Panc1 (cell line): Measurements from ENCODE around the gene MYO1H. TPM values are rescaled to one million over a fixed set of nuclear protein-coding genes. Genes with fewer than 3 reads are reported as not detected.
A peak's percentile ranks its signal among the peaks of the same experiment; 100 is the strongest.

Source experiments
- ATAC-seq: fragments of 200-7000 bp; cut with Tn5 transposase; 2 replicates; pipeline ENCODE4 v1.9.1; 2020; ENCODE audit warnings: mild to moderate bottlenecking, moderate library complexity
- BruUV-seq: library from RNA; stranded (reverse); fragments of 400-500 nt; replicated peaks from 2 replicates; lab custom pipeline; 2021; lab: Mats Ljungman, UMichigan
- CTCF ChIA-PET: fragments of 300-600 bp; sonication (Branson Sonifier 250); formaldehyde crosslinking; loops from one replicate; lab custom pipeline; 2022; ENCODE audit warnings: antibody characterized with exemption; lab: Charles Lee
- POLR2A ChIA-PET: fragments of 300-600 bp; sonication (Branson Sonifier 250); formaldehyde crosslinking; loops from one replicate; lab custom pipeline; 2022; ENCODE audit warnings: antibody characterized with exemption; lab: Charles Lee
- DNase-seq: peaks from one replicate; pipeline ENCODE4 v3.0.0-alpha.2; 2010; ENCODE audit warnings: low read depth, low spot score
- H3K27ac ChIP-seq: 2 replicates; pipeline ENCODE4 v1.5.1; 2011; ENCODE audit warnings: mild to moderate bottlenecking, low read length, inconsistent platforms
- H3K27me3 ChIP-seq: fragments of 200-500 bp; sonication (Bioruptor generic); 2 replicates; pipeline ENCODE4 v1.6.0; 2014; ENCODE audit warnings: low read length, inconsistent platforms; ENCODE audit not compliant: control insufficient read depth, insufficient read depth
- H3K36me3 ChIP-seq: fragments of 200-500 bp; sonication (Bioruptor generic); 2 replicates; pipeline ENCODE4 v1.5.1; 2014; ENCODE audit warnings: inconsistent platforms, mild to moderate bottlenecking, low read length, moderate library complexity; ENCODE audit not compliant: control insufficient read depth, insufficient read depth
- H3K4me1 ChIP-seq: 2 replicates; pipeline ENCODE4 v1.5.1; 2011; ENCODE audit warnings: inconsistent platforms, mild to moderate bottlenecking, low read length, moderate library complexity; ENCODE audit not compliant: control insufficient read depth, insufficient read depth
- H3K4me3 ChIP-seq, 2 experiments: 2 replicates each; pipeline ENCODE4 v1.5.1; 2011 to 2012; ENCODE audit warnings: low read depth in 2 of 2, low read length in 2 of 2, mild to moderate bottlenecking in 2 of 2, inconsistent platforms in 1 of 2, moderate library complexity in 1 of 2
- H3K9me3 ChIP-seq: fragments of 200-500 bp; sonication (Bioruptor generic); 2 replicates; pipeline ENCODE4 v1.5.1; 2014; ENCODE audit warnings: low read depth, mild to moderate bottlenecking, inconsistent platforms, low read length, moderate library complexity; ENCODE audit not compliant: control insufficient read depth, insufficient read depth
- POLR2AphosphoS5 ChIP-seq: IDR thresholded peaks from 2 replicates; pipeline ENCODE4 v1.6.1; 2012; ENCODE audit warnings: mild to moderate bottlenecking, low read depth, low read length, moderate library complexity
- SIN3A ChIP-seq: IDR thresholded peaks from 2 replicates; pipeline ENCODE4 v1.6.1; 2012; ENCODE audit warnings: low read depth, mild to moderate bottlenecking, low read length, moderate library complexity, borderline replicate concordance; ENCODE audit not compliant: insufficient read depth
- TCF7L2 ChIP-seq: IDR thresholded peaks from 2 replicates; pipeline ENCODE4 v1.6.1; 2011; ENCODE audit warnings: mild to moderate bottlenecking, low read depth, low read length, inconsistent platforms
- in situ Hi-C: cut with HindIII; loops from 2 replicates; pipeline ENCODE4 v1.10.0; 2016; ENCODE audit warnings: low sequenced_read_pairs, low pct_unique_long_range_greater_than_20kb
- intact Hi-C: fragments of 100-400 bp; cut with micrococcal nuclease; formaldehyde crosslinking; loops from one replicate; pipeline ENCODE4 v1.10.0; 2022; ENCODE audit not compliant: unreplicated experiment
- total RNA-seq: library from RNA; stranded (reverse); gene quantifications from one replicate; pipeline ENCODE4 v1.2.1, GENCODE V29; 2021; ENCODE audit not compliant: unreplicated experiment
- TF ChIP-seq, protein P1 (sequence below), 2 experiments: IDR thresholded peaks; 2 replicates each; pipeline ENCODE4 v1.6.1; 2011 to 2012; ENCODE audit warnings: low read depth in 2 of 2, control low read depth in 1 of 2, low read length in 1 of 2, mild to moderate bottlenecking in 1 of 2, moderate library complexity in 1 of 2; ENCODE audit not compliant: insufficient read depth in 1 of 2
- TF ChIP-seq, protein P2 (sequence below): fragments of 450-650 bp; IDR thresholded peaks from 2 replicates; pipeline ENCODE4 v1.5.1; 2017; ENCODE audit warnings: mild to moderate bottlenecking

Gene MYO1H
- total RNA-seq, 1 experiment from 2014 or later = not detected

DNA sequence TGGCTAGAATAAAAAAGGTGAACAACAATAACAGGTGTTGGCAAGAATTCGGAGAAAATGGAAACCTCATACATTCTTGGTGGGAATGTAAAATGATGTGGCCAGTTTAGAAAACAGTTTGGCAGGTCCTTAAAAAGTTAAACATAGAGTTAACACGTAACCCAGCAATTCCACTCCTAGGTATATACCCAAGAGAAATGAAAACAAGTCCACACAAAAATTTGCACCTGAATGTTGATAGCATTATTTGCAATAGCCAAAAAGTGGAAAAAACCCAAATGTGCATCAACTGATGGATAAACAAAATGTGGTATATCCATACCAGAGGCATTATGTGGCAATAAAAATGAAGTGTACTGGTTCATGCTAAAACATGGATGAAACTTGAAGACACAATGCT is 2.3 kb upstream of the MYO1H start:
- in situ Hi-C loops (no loop called here), intact Hi-C loops (no loop called here)
- H3K4me3 ChIP-seq = no peak overlapping the region
- H3K36me3 ChIP-seq = no peaks in the 10 kb centered on the region
- H3K9me3 ChIP-seq = no peaks in the 10 kb centered on the region
- no peak for TF ChIP-seq SIN3A
- no peak for TF ChIP-seq TCF7L2
- TF ChIP-seq, protein P1, sequence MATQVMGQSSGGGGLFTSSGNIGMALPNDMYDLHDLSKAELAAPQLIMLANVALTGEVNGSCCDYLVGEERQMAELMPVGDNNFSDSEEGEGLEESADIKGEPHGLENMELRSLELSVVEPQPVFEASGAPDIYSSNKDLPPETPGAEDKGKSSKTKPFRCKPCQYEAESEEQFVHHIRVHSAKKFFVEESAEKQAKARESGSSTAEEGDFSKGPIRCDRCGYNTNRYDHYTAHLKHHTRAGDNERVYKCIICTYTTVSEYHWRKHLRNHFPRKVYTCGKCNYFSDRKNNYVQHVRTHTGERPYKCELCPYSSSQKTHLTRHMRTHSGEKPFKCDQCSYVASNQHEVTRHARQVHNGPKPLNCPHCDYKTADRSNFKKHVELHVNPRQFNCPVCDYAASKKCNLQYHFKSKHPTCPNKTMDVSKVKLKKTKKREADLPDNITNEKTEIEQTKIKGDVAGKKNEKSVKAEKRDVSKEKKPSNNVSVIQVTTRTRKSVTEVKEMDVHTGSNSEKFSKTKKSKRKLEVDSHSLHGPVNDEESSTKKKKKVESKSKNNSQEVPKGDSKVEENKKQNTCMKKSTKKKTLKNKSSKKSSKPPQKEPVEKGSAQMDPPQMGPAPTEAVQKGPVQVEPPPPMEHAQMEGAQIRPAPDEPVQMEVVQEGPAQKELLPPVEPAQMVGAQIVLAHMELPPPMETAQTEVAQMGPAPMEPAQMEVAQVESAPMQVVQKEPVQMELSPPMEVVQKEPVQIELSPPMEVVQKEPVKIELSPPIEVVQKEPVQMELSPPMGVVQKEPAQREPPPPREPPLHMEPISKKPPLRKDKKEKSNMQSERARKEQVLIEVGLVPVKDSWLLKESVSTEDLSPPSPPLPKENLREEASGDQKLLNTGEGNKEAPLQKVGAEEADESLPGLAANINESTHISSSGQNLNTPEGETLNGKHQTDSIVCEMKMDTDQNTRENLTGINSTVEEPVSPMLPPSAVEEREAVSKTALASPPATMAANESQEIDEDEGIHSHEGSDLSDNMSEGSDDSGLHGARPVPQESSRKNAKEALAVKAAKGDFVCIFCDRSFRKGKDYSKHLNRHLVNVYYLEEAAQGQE (IDR thresholded peaks at IDR 0.05; ENCODE audit: insufficient read depth in 1 of 2, low read depth in 2 of 2, low read length in 1 of 2) = no peak
- TF ChIP-seq, protein P2, sequence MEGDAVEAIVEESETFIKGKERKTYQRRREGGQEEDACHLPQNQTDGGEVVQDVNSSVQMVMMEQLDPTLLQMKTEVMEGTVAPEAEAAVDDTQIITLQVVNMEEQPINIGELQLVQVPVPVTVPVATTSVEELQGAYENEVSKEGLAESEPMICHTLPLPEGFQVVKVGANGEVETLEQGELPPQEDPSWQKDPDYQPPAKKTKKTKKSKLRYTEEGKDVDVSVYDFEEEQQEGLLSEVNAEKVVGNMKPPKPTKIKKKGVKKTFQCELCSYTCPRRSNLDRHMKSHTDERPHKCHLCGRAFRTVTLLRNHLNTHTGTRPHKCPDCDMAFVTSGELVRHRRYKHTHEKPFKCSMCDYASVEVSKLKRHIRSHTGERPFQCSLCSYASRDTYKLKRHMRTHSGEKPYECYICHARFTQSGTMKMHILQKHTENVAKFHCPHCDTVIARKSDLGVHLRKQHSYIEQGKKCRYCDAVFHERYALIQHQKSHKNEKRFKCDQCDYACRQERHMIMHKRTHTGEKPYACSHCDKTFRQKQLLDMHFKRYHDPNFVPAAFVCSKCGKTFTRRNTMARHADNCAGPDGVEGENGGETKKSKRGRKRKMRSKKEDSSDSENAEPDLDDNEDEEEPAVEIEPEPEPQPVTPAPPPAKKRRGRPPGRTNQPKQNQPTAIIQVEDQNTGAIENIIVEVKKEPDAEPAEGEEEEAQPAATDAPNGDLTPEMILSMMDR = no peak
- no peak for TF ChIP-seq POLR2AphosphoS5
- BruUV-seq = no TSS peak
- 0 out of 2 replicates have a peak, but pooled peaks cover 2% of the 10 kb centered on the region for H3K27me3 ChIP-seq
- ChIA-PET CTCF (no interaction called here), POLR2A (no interaction called here)
- no peaks in the 10 kb centered on the region for H3K4me1 ChIP-seq
- ATAC-seq (no peak), DNase-seq (no peak)
- H3K27ac ChIP-seq = no peak overlapping the region

DNA sequence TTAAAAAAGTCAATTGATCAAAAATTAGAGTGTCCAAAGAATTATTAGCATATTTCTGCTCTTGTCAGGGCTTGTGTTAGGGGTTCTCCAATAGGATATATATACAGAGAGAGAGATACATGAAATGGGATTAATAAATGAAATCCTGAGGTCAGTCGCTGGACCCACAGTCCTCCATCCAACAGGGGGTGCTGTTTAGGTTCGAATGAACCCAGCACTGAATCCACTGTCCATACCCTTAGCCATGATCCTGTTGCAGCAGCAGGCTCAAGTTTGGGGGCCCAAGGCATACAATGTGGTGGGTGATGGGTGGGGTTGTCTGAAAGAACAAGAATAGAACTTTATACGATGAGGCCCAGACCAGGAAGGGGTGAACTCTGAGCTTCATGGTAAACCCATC is 780 bp upstream of the MYO1H start:
- H3K4me1 ChIP-seq = no peaks in the 10 kb centered on the region
- H3K27me3 ChIP-seq = peaks cover 4% of the 10 kb centered on the region
- ChIA-PET CTCF (no interaction called here), POLR2A (no interaction called here)
- no TSS peak for BruUV-seq
- intact Hi-C loops = no loop called here
- no peaks in the 10 kb centered on the region for H3K36me3 ChIP-seq
- in situ Hi-C loops = no loop called here
- H3K4me3 ChIP-seq = no peak overlapping the region
- no peak for TF ChIP-seq TCF7L2
- TF ChIP-seq, protein P2 = peak; percentile 38
- H3K27ac ChIP-seq = no peak overlapping the region
- DNase-seq (no peak), ATAC-seq (no peak)
- no peaks in the 10 kb centered on the region for H3K9me3 ChIP-seq
